ENCODE data around the gene TSFM.

The TSFM gene

GRCh38 chr12:57782608-57783465 lies at the start of gene TSFM (continued):
- peak; percentile 87 for TF ChIP-seq GLI4 (tag by site-specific recombination; IDR thresholded peaks at IDR 0.05)
- no peak for TF ChIP-seq KLF1 (tag by site-specific recombination; IDR thresholded peaks at IDR 0.05)
- TF ChIP-seq ZNF433 (tag by site-specific recombination; IDR thresholded peaks at IDR 0.05; ENCODE audit: low read depth) = no peak
- TF ChIP-seq ZNF391 (tag by site-specific recombination; IDR thresholded peaks at IDR 0.05; ENCODE audit: borderline replicate concordance, low read depth) = peak; percentile 90
- TF ChIP-seq HOXD13 (CRISPR knock-in tag; IDR thresholded peaks at IDR 0.05; ENCODE audit: borderline replicate concordance) = 0 out of 2 replicates have a peak, but pooled peaks have one; percentile 6
- 0 out of 2 replicates have a peak, but pooled peaks have one; percentile 35 for TF ChIP-seq ZNF623 (tag by site-specific recombination; IDR thresholded peaks at IDR 0.05)
- peak; percentile 93 for TF ChIP-seq INSM2 (tag by site-specific recombination; IDR thresholded peaks at IDR 0.05)
- TF ChIP-seq KLF10 (tag by site-specific recombination; IDR thresholded peaks at IDR 0.05) = peak; percentile 55; the same call in 1 of the 2 replicates
- TF ChIP-seq ZNF624 (tag by site-specific recombination; IDR thresholded peaks at IDR 0.05) = 0 out of 2 replicates have a peak, but pooled peaks have one; percentile 52
- peak; percentile 85; the same call in 1 of the 2 replicates for TF ChIP-seq ZNF792 (tag by site-specific recombination; IDR thresholded peaks at IDR 0.05)
- TF ChIP-seq ZBTB26 (tag by site-specific recombination; optimal IDR thresholded peaks at IDR 0.05) = peak; percentile 81
- peak; percentile 73 for TF ChIP-seq ZBTB17 (tag by site-specific recombination; IDR thresholded peaks at IDR 0.05)
- TF ChIP-seq ATF2 (tag by site-specific recombination; IDR thresholded peaks at IDR 0.05; ENCODE audit: low read depth) = no peak
- 0 out of 2 replicates have a peak, but pooled peaks have one; percentile 30 for TF ChIP-seq ZNF473 (tag by site-specific recombination; IDR thresholded peaks at IDR 0.05)
- TF ChIP-seq ZNF701 (tag by site-specific recombination; IDR thresholded peaks at IDR 0.05) = no peak
- TF ChIP-seq ZNF174 (tag by site-specific recombination; IDR thresholded peaks at IDR 0.05) = no peak
- no peak for TF ChIP-seq RBAK (tag by site-specific recombination; IDR thresholded peaks at IDR 0.05)
- TF ChIP-seq ZNF148 (tag by site-specific recombination; IDR thresholded peaks at IDR 0.05; ENCODE audit: borderline replicate concordance) = peak; percentile 18; the same call in 1 of the 2 replicates
- peak; percentile 72; the same call in 1 of the 2 replicates for TF ChIP-seq YY1 (tag by site-specific recombination; IDR thresholded peaks at IDR 0.05)
- 0 out of 2 replicates have a peak, but pooled peaks have one; percentile 47 for TF ChIP-seq ZNF416 (tag by site-specific recombination; IDR thresholded peaks at IDR 0.05)
- TF ChIP-seq ZSCAN18 (tag by site-specific recombination; IDR thresholded peaks at IDR 0.05) = no peak; the same call in 1 of the 2 replicates
- TF ChIP-seq ZXDB (tag by site-specific recombination; IDR thresholded peaks at IDR 0.05) = peak; percentile 96
- peak; percentile 69 for TF ChIP-seq ZNF366 (tag by site-specific recombination; conservative IDR thresholded peaks at IDR 0.05)
- peak; percentile 78; the same call in 1 of the 2 replicates for TF ChIP-seq ZNF280D (tag by site-specific recombination; IDR thresholded peaks at IDR 0.05)
- TF ChIP-seq ZNF777 (tag by site-specific recombination; IDR thresholded peaks at IDR 0.05; ENCODE audit: borderline replicate concordance) = peak; percentile 69; the same call in 1 of the 2 replicates
- peak; percentile 74 for TF ChIP-seq ZNF10 (tag by site-specific recombination; IDR thresholded peaks at IDR 0.05)
- peak; percentile 30; the same call in 1 of the 2 replicates for TF ChIP-seq SP2 (tag by site-specific recombination; IDR thresholded peaks at IDR 0.05)
- TF ChIP-seq ZNF404 (tag by site-specific recombination; IDR thresholded peaks at IDR 0.05) = no peak

Measured in HEK293 (cell line).